Measurements from ENCODE around the gene GPANK1. TPM values are rescaled to one million over a fixed set of nuclear protein-coding genes. Genes with fewer than 3 reads are reported as not detected.
A peak's percentile ranks its signal among the peaks of the same experiment; 100 is the strongest.

The GPANK1 gene
- polyA plus RNA-seq, 5 donors: 17.9 to 23.6 (median 21.5) TPM

- DNase-seq: no peak
These were observed 43.4 kb downstream of the GPANK1 start for GRCh38 chr6:31621320-31621939.

DNA sequence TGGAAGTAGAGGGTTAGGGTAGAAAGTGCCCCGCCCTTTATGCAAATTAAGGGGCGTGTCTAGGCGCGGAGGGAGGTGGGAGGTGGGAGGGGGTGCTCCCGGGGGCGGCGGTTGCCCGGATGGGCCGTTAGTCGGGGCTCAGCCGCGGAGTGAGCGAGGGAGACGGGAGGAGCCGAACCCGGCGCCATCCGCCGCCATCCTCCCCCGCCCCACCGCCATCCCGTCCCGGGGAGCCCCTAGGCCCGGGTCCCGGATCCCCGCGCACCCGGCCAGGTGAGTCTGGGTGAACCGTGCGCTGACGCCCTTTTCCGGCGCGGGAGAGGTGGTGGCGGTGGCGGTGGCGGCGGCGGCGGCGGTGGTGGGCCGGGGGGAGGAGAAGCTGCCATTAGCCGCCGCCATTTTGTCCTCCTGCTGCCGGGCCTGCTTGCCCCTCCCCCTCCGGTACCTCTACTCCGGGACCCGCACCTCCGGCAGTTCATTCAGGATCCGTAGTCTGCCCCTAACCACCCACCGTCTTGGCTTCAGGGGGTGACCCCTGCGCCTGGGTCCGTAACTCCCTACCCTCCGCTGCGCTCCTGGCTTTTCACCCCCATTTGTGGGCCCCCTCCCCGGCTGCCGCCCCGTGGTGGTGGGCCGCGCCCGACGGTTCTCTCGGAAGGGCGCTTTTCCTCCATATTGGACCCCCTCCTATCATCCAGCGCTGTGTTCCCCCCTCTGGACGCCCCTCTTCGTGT is 44.0 kb downstream of the GPANK1 start, which contains the start of gene PRRC2A:
TSS of gene PRRC2A (plus strand) at position 130 of the 734 bp plus-strand sequence. CDS start 2,075 bp downstream, outside the sequence.
- peak; percentile 77 to 98 for DNase-seq

GRCh38 chr6:31619805-31620585 is 44.8 kb downstream of the GPANK1 start:
- DNase-seq: peak; percentile 96 to 100

GRCh38 chr6:31617010-31617409 is 47.8 kb downstream of the GPANK1 start:
- DNase-seq: no peak

DNA sequence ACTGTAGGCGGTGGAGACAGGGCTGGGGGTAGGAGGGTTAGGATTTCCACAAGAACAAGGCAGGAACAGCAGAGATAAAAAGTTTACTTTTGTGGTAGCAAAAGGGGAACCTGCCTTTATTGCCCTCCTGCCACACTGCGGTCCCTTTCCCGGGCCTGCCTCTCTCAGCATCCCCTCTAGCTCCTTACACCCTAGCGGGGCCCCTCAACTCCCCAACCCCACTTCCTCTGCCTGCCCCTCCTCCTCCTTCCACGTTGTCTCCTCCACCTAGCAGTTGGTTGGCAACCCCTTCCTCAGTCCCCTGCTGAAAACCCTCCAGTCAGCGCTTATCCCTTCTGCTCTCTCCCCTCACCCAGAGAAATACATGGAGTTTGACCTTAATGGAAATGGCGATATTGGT is 49.0 kb downstream of the GPANK1 start:
- DNase-seq: no peak

- DNase-seq: no peak
These were observed 49.9 kb downstream of the GPANK1 start, which contains the start of gene AIF1 for GRCh38 chr6:31614684-31615578. Gene AIF1, plus strand, starts transcription at chr6:31615234. Its CDS starts 96 bp downstream, at chr6:31615330.

DNA sequence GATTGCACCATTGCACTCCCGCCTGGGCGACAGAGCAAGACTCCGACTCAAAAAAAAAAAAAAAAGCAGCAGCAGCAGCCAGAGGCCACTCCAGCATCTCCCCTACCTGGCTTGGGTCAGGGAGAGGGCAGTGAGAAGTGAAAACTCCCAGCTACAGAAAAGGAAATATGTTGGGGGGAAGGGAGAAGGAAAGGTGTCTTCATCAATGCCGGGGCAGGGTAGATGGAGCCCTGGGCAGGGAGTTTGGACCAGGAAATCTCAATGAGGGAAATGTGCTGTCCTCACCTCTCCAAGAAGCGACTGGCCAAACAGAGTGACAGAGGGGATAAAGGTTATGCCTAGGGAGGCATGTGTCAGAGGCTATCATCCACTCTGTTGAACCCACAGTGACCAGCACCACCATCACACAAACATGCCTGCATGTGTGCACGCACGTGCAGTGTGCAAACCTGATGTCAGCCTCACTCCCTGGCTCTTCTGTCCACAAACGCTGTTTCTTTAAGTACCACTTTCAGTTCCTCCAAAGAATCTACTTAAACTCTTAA is 50.6 kb downstream of the GPANK1 start:
- DNase-seq: no peak

Other genes starting within 250 kb of the GPANK1 start
- gene MICB, start 166.9 kb downstream of the GPANK1 start, polyA plus RNA-seq (ENCODE audit: insufficient read depth in 1 of 5, insufficient read length in 5 of 5, low replicate concordance in 1 of 5): 1 to 10 TPM in 4 of 5 donors, under 1 TPM in 1; 0.75 to 3.3 (median 1.8) TPM
- gene MCCD1, start 136.0 kb downstream of the GPANK1 start, polyA plus RNA-seq (ENCODE audit: insufficient read depth in 1 of 5, insufficient read length in 5 of 5, low replicate concordance in 1 of 5): under 1 TPM in 1 of 5 donors, not detected in 4; 0.16 TPM
- gene DDX39B, start 123.0 kb downstream of the GPANK1 start, polyA plus RNA-seq (ENCODE audit: insufficient read depth in 1 of 5, insufficient read length in 5 of 5, low replicate concordance in 1 of 5): 100 to 1,000 TPM; 573 to 737 (median 621) TPM
- 1 to 10 TPM; 2.6 to 6.4 (median 4.1) TPM for gene ATP6V1G2, start 118.4 kb downstream of the GPANK1 start, polyA plus RNA-seq (ENCODE audit: insufficient read depth in 1 of 5, insufficient read length in 5 of 5, low replicate concordance in 1 of 5)
- 10 to 100 TPM; 16.7 to 26.2 (median 20.0) TPM for gene NFKBIL1, start 117.4 kb downstream of the GPANK1 start, polyA plus RNA-seq (ENCODE audit: insufficient read depth in 1 of 5, insufficient read length in 5 of 5, low replicate concordance in 1 of 5)
- under 1 TPM; 0.16 to 0.52 (median 0.35) TPM for gene LTA, start 92.7 kb downstream of the GPANK1 start, polyA plus RNA-seq (ENCODE audit: insufficient read depth in 1 of 5, insufficient read length in 5 of 5, low replicate concordance in 1 of 5)
- gene TNF, start 89.4 kb downstream of the GPANK1 start, polyA plus RNA-seq (ENCODE audit: insufficient read depth in 1 of 5, insufficient read length in 5 of 5, low replicate concordance in 1 of 5): under 1 TPM in 4 of 5 donors, not detected in 1; 0.21 to 0.48 (median 0.23) TPM
- gene LTB, start 82.6 kb downstream of the GPANK1 start, polyA plus RNA-seq (ENCODE audit: insufficient read depth in 1 of 5, insufficient read length in 5 of 5, low replicate concordance in 1 of 5): 1 to 10 TPM; 2.4 to 4.7 (median 2.5) TPM
- gene LST1, start 78.7 kb downstream of the GPANK1 start, polyA plus RNA-seq (ENCODE audit: insufficient read depth in 1 of 5, insufficient read length in 5 of 5, low replicate concordance in 1 of 5): 1 to 10 TPM; 5.4 to 9.2 (median 6.6) TPM
- under 1 TPM in 4 of 5 donors, not detected in 1; 0.21 to 0.73 (median 0.39) TPM for gene NCR3, start 72.0 kb downstream of the GPANK1 start, polyA plus RNA-seq (ENCODE audit: insufficient read depth in 1 of 5, insufficient read length in 5 of 5, low replicate concordance in 1 of 5)
- 10 to 100 TPM; 18.6 to 25.9 (median 21.7) TPM for gene AIF1, start 49.8 kb downstream of the GPANK1 start, polyA plus RNA-seq (ENCODE audit: insufficient read depth in 1 of 5, insufficient read length in 5 of 5, low replicate concordance in 1 of 5)
- gene PRRC2A, start 44.3 kb downstream of the GPANK1 start, polyA plus RNA-seq (ENCODE audit: insufficient read depth in 1 of 5, insufficient read length in 5 of 5, low replicate concordance in 1 of 5): 100 to 1,000 TPM; 128 to 193 (median 141) TPM
- gene BAG6, start 12.3 kb downstream of the GPANK1 start, polyA plus RNA-seq (ENCODE audit: insufficient read depth in 1 of 5, insufficient read length in 5 of 5, low replicate concordance in 1 of 5): 100 to 1,000 TPM; 171 to 262 (median 214) TPM
- 10 to 100 TPM in 1 of 5 donors, 1 to 10 TPM in 4; 4.5 to 12.0 (median 6.3) TPM for gene APOM, start 9.1 kb downstream of the GPANK1 start, polyA plus RNA-seq (ENCODE audit: insufficient read depth in 1 of 5, insufficient read length in 5 of 5, low replicate concordance in 1 of 5)
- 10 to 100 TPM; 15.3 to 19.6 (median 16.6) TPM for gene C6orf47, start 4.2 kb downstream of the GPANK1 start, polyA plus RNA-seq (ENCODE audit: insufficient read depth in 1 of 5, insufficient read length in 5 of 5, low replicate concordance in 1 of 5)
- 100 to 1,000 TPM; 172 to 193 (median 189) TPM for gene CSNK2B, start 1.1 kb upstream of the GPANK1 start, polyA plus RNA-seq (ENCODE audit: insufficient read depth in 1 of 5, insufficient read length in 5 of 5, low replicate concordance in 1 of 5)
- 10 to 100 TPM; 24.1 to 40.6 (median 31.2) TPM for gene LY6G5B, start 5.0 kb upstream of the GPANK1 start, polyA plus RNA-seq (ENCODE audit: insufficient read depth in 1 of 5, insufficient read length in 5 of 5, low replicate concordance in 1 of 5)
- 1 to 10 TPM; 2.7 to 5.0 (median 4.4) TPM for gene LY6G5C, start 16.1 kb upstream of the GPANK1 start, polyA plus RNA-seq (ENCODE audit: insufficient read depth in 1 of 5, insufficient read length in 5 of 5, low replicate concordance in 1 of 5)
- gene ABHD16A, start 38.3 kb upstream of the GPANK1 start, polyA plus RNA-seq (ENCODE audit: insufficient read depth in 1 of 5, insufficient read length in 5 of 5, low replicate concordance in 1 of 5): 10 to 100 TPM; 48.7 to 64.2 (median 59.9) TPM
- gene LY6G6F, start 41.9 kb upstream of the GPANK1 start, polyA plus RNA-seq (ENCODE audit: insufficient read depth in 1 of 5, insufficient read length in 5 of 5, low replicate concordance in 1 of 5): 1 to 10 TPM in 3 of 5 donors, under 1 TPM in 1, not detected in 1; 0.88 to 1.5 (median 1.2) TPM
- under 1 TPM in 3 of 5 donors, not detected in 2; 0.48 to 0.88 (median 0.80) TPM for gene LY6G6D, start 50.4 kb upstream of the GPANK1 start, polyA plus RNA-seq (ENCODE audit: insufficient read depth in 1 of 5, insufficient read length in 5 of 5, low replicate concordance in 1 of 5)
- under 1 TPM; 0.39 to 0.93 (median 0.65) TPM for gene LY6G6C, start 56.7 kb upstream of the GPANK1 start, polyA plus RNA-seq (ENCODE audit: insufficient read depth in 1 of 5, insufficient read length in 5 of 5, low replicate concordance in 1 of 5)
- 1 to 10 TPM; 2.4 to 3.8 (median 3.0) TPM for gene MPIG6B, start 58.4 kb upstream of the GPANK1 start, polyA plus RNA-seq (ENCODE audit: insufficient read depth in 1 of 5, insufficient read length in 5 of 5, low replicate concordance in 1 of 5)
- gene DDAH2, start 64.3 kb upstream of the GPANK1 start, polyA plus RNA-seq (ENCODE audit: insufficient read depth in 1 of 5, insufficient read length in 5 of 5, low replicate concordance in 1 of 5): 100 to 1,000 TPM; 137 to 213 (median 159) TPM
- gene CLIC1, start 71.5 kb upstream of the GPANK1 start, polyA plus RNA-seq (ENCODE audit: insufficient read depth in 1 of 5, insufficient read length in 5 of 5, low replicate concordance in 1 of 5): 100 to 1,000 TPM; 265 to 287 (median 272) TPM
- gene MSH5, start 75.0 kb upstream of the GPANK1 start, polyA plus RNA-seq (ENCODE audit: insufficient read depth in 1 of 5, insufficient read length in 5 of 5, low replicate concordance in 1 of 5): 10 to 100 TPM; 27.3 to 45.6 (median 29.6) TPM
- gene SAPCD1, start 97.7 kb upstream of the GPANK1 start, polyA plus RNA-seq (ENCODE audit: insufficient read depth in 1 of 5, insufficient read length in 5 of 5, low replicate concordance in 1 of 5): 10 to 100 TPM in 1 of 5 donors, 1 to 10 TPM in 4; 6.6 to 12.2 (median 8.2) TPM
- gene VWA7, start 112.3 kb upstream of the GPANK1 start, polyA plus RNA-seq (ENCODE audit: insufficient read depth in 1 of 5, insufficient read length in 5 of 5, low replicate concordance in 1 of 5): 1 to 10 TPM; 1.6 to 3.7 (median 2.0) TPM
- 10 to 100 TPM; 32.5 to 52.1 (median 38.9) TPM for gene VARS1, start 130.8 kb upstream of the GPANK1 start, polyA plus RNA-seq (ENCODE audit: insufficient read depth in 1 of 5, insufficient read length in 5 of 5, low replicate concordance in 1 of 5)
- 10 to 100 TPM; 78.9 to 89.9 (median 81.8) TPM for gene LSM2, start 142.0 kb upstream of the GPANK1 start, polyA plus RNA-seq (ENCODE audit: insufficient read depth in 1 of 5, insufficient read length in 5 of 5, low replicate concordance in 1 of 5)
- gene HSPA1L, start 150.3 kb upstream of the GPANK1 start, polyA plus RNA-seq (ENCODE audit: insufficient read depth in 1 of 5, insufficient read length in 5 of 5, low replicate concordance in 1 of 5): 1 to 10 TPM; 2.9 to 4.6 (median 3.5) TPM
- 100 to 1,000 TPM in 2 of 5 donors, 10 to 100 TPM in 3; 56.8 to 137 (median 68.3) TPM for gene HSPA1A, start 150.5 kb upstream of the GPANK1 start, polyA plus RNA-seq (ENCODE audit: insufficient read depth in 1 of 5, insufficient read length in 5 of 5, low replicate concordance in 1 of 5)
- gene HSPA1B, start 162.7 kb upstream of the GPANK1 start, polyA plus RNA-seq (ENCODE audit: insufficient read depth in 1 of 5, insufficient read length in 5 of 5, low replicate concordance in 1 of 5): 100 to 1,000 TPM in 2 of 5 donors, 10 to 100 TPM in 3; 63.8 to 137 (median 79.9) TPM
- gene NEU1, start 197.8 kb upstream of the GPANK1 start, polyA plus RNA-seq (ENCODE audit: insufficient read depth in 1 of 5, insufficient read length in 5 of 5, low replicate concordance in 1 of 5): 10 to 100 TPM; 22.3 to 31.1 (median 29.1) TPM
- 10 to 100 TPM; 10.2 to 24.4 (median 19.1) TPM for gene SLC44A4, start 214.0 kb upstream of the GPANK1 start, polyA plus RNA-seq (ENCODE audit: insufficient read depth in 1 of 5, insufficient read length in 5 of 5, low replicate concordance in 1 of 5)
- 10 to 100 TPM; 59.7 to 83.8 (median 74.1) TPM for gene EHMT2, start 232.7 kb upstream of the GPANK1 start, polyA plus RNA-seq (ENCODE audit: insufficient read depth in 1 of 5, insufficient read length in 5 of 5, low replicate concordance in 1 of 5)
- gene ZBTB12, start 237.1 kb upstream of the GPANK1 start, polyA plus RNA-seq (ENCODE audit: insufficient read depth in 1 of 5, insufficient read length in 5 of 5, low replicate concordance in 1 of 5): 10 to 100 TPM; 17.0 to 24.5 (median 21.3) TPM

Data from right lung (tissue), 5 donors.